AG10803 (cell line): Measurements from ENCODE around the gene PSMD13.

Experiments used
- DNase-seq: peaks from one replicate; pipeline ENCODE4 v3.0.0; 2010; ENCODE audit warnings: low read depth
- H3K4me3 ChIP-seq: 2 replicates; pipeline ENCODE4 v1.5.1; 2011; ENCODE audit warnings: mild to moderate bottlenecking, low read length, control low read depth
- CTCF ChIP-seq: conservative IDR thresholded peaks from 2 replicates; pipeline ENCODE4 v1.5.1; 2011; ENCODE audit warnings: mild to moderate bottlenecking, low read length, control low read depth, inconsistent platforms

Gene PSMD13

DNA sequence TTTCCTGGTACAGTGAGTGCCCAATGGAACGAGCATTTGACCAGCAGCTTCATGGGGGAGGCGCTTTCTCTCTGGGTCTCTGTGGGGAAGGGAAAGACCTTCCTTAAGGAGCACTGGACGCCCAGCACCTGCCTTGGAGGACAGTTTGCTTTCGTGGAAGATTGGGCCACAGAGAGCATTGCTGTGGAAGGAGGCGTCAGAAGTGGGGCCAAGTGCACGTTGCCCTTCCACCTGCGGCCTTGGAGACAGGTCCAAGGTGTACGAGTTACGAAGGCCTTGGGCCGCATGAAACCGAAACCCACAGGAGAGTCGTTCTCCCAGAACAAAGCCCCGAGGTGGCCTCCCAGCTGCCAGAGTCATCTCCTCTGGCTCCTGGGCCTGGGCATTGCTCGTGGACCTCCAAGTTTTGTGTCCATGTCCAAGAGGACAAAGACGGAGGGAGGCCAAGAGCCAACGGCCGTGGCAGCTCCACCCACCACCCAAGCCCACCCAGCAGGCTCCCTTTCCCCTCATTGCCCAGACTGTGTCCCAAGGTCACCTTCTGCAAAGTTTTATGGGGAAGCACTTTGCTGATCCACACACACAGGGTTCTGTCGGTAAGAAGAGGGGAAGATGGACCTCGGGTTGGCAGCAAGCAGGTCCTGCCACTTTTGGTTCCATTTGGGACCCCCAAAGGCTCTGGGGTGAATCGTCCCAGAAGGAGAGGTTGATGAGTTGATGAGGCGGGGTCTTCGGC, 35.6 kb downstream of the PSMD13 start:
- TF ChIP-seq CTCF = no peak
- no peak for DNase-seq
- H3K4me3 ChIP-seq = no peak overlapping the region

DNA sequence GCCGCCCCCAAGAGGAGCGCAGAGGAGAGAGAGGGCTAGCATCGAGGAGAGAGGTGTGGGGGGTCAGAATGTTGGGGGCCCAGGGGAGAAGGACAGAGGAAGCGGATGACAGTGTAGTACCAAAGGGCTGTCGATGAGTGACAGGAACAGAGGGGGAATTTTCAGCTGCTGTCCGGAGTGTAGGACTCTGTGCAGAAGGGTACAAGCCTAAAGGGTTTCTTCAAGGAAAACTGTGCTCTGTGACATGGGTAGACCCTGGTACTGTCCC, 36.1 kb downstream of the PSMD13 start:
- no peak for TF ChIP-seq CTCF
- no peak overlapping the region for H3K4me3 ChIP-seq
- DNase-seq = no peak

DNA sequence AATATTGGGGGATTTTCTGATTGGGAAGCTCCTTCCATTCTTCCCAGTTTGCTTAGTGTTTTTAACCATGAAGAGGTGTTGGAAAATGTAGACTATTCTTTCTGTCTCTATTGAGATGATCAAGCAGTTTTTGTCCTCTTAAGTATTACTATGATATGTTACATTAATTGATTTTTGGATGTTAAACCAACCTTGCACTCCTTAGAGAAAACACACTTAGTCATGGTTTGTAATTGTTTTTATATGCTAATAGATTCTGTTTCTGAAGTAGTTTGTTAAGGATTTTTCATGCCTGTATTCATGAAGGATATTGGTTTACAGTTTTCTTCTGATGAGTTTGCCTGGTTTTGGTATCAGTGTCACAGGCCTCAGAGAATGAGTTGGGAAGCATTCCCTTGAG, 39.4 kb downstream of the PSMD13 start:
- no peak overlapping the region for H3K4me3 ChIP-seq
- no peak for TF ChIP-seq CTCF
- DNase-seq = no peak

DNA sequence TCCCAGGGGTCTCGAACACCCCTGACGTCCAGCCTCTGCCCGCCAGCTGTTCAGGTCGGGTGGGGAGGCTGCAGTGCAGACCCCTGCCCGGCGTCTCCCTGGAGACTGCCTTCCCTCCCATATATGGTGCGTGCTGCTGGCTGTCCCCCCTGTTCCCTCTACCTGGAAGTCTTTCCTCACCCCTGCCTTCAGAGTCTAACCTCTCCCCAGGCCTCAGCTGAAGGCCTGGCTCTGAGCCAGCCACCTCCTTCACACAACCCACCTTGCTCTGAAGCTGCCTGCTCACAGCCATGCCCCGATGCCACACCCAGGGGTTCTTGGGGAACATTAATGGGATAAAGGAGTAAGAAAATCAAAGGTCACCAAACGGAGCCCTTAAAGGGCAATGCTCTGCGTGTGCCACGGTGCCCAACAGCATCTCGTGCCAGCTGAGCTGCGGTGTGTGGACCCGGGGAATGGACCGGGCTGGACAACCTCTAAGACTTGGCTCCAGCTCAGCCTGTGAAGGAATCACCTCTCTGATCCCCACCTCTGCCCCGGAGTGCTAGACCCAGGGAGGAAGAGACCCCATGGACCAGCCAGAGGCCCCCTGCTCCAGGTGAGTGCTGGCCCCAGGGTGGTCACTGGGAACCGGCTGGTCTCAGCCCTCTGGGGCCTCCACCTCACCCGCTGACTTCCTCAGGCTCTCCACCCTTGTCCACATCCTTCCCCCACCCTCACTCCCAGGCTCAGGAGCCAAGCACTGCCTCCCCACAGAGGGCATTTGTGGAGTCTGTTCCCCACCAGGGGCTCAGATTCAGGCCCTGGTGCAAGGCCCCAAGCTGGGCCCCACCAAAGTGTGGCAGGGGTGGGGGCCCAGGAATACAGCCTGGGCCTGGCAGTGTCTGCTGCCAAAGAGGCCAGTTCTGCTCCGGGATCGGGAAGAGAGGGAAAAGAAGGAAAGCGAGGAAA, 41.5 kb downstream of the PSMD13 start, which contains the start of gene NLRP6:
NLRP6 (plus strand) TSS at position 407 of the 951 bp plus-strand sequence; CDS start at position 570, 163 bp downstream.
- H3K4me3 ChIP-seq = no peak within 1 kb of the TSS
- no peak for TF ChIP-seq CTCF
- DNase-seq = no peak

- no peak for TF ChIP-seq CTCF
- H3K4me3 ChIP-seq = no peak overlapping the region
- DNase-seq = no peak
These were observed 42.5 kb downstream of the PSMD13 start for GRCh38 chr11:279040-279965.

- no peak for TF ChIP-seq CTCF
- peak; percentile 27 for DNase-seq
- no peak overlapping the region for H3K4me3 ChIP-seq
These were observed 43.4 kb downstream of the PSMD13 start for GRCh38 chr11:279966-280705.
